Upper lobe of right lung (tissue), 1 donor: ENCODE results near the gene GPHB5. TPM values are rescaled to one million over a fixed set of nuclear protein-coding genes. Genes with fewer than 3 reads are reported as not detected.

ENCODE experiments used
- ATAC-seq: fragments of 200-7000 bp; cut with Tn5 transposase; one replicate; pipeline ENCODE4 v1.9.1; 2020; ENCODE audit warnings: mild to moderate bottlenecking, moderate library complexity
- DNase-seq: peaks from one replicate; pipeline ENCODE4 v3.0.0-alpha.2; 2020
- H3K27ac ChIP-seq: fragments of 200-600 bp; one replicate; pipeline ENCODE4 v1.8.0; 2022
- H3K27me3 ChIP-seq: fragments of 200-600 bp; one replicate; pipeline ENCODE4 v1.8.0; 2022; ENCODE audit warnings: mild to moderate bottlenecking
- H3K36me3 ChIP-seq: fragments of 200-600 bp; one replicate; pipeline ENCODE4 v1.8.0; 2022
- H3K4me1 ChIP-seq: fragments of 200-600 bp; one replicate; pipeline ENCODE4 v1.8.0; 2022
- H3K4me3 ChIP-seq: fragments of 200-600 bp; one replicate; pipeline ENCODE4 v1.8.0; 2022; ENCODE audit warnings: mild to moderate bottlenecking
- H3K9me3 ChIP-seq: fragments of 200-600 bp; one replicate; pipeline ENCODE4 v1.8.0; 2022
- intact Hi-C: fragments of 100-400 bp; cut with DNase I; formaldehyde crosslinking; loops from one replicate; pipeline ENCODE4 v1.11.0; 2022
- total RNA-seq: library from RNA; stranded (reverse); fragmentation: NEBNext Ultra II Directional; extraction: Animal tissue kit (Norgen Biotek cat#: 25700); gene quantifications from one replicate; pipeline ENCODE4 v1.2.1, GENCODE V29; 2021
- TF ChIP-seq, protein P1 (sequence below): fragments of 200-600 bp; IDR thresholded peaks from one replicate; pipeline ENCODE4 v1.8.0; 2022; ENCODE audit warnings: antibody characterized with exemption
- donor health status: DM: no; HTN: yes; CAD: no; lungs with severe emphysema.

GPHB5 gene
- total RNA-seq, 1 donor from 2014 or later: not detected

DNA sequence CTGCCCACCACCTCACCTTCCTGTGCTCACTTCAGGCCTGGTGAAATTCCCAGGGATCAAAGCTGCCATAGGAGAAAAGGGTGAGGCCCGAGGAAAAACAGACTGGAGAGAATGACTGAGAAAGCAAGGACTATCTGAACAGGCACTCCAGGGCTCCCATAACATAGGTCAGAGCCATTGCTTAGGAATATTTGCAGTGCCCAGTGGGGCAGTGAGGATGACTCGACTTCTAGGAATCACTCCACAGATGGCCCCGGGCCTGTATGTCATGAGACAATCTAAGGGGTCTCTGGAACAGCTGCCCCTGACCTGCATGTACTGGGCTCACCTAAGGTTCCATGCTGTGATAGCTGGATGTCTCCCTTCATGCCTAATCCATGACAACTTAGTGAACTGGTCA, 51.6 kb downstream of the GPHB5 start:
- Histone ChIP-seq H3K27me3 (no peaks in the 10 kb centered on the region), H3K9me3 (no peaks in the 10 kb centered on the region), H3K4me1 (no peaks in the 10 kb centered on the region), H3K4me3 (no peak overlapping the region), H3K27ac (no peak overlapping the region), H3K36me3 (no peaks in the 10 kb centered on the region)
- ATAC-seq: no peak
- TF ChIP-seq, protein P1, sequence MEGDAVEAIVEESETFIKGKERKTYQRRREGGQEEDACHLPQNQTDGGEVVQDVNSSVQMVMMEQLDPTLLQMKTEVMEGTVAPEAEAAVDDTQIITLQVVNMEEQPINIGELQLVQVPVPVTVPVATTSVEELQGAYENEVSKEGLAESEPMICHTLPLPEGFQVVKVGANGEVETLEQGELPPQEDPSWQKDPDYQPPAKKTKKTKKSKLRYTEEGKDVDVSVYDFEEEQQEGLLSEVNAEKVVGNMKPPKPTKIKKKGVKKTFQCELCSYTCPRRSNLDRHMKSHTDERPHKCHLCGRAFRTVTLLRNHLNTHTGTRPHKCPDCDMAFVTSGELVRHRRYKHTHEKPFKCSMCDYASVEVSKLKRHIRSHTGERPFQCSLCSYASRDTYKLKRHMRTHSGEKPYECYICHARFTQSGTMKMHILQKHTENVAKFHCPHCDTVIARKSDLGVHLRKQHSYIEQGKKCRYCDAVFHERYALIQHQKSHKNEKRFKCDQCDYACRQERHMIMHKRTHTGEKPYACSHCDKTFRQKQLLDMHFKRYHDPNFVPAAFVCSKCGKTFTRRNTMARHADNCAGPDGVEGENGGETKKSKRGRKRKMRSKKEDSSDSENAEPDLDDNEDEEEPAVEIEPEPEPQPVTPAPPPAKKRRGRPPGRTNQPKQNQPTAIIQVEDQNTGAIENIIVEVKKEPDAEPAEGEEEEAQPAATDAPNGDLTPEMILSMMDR: no peak
- DNase-seq: no peak
- intact Hi-C loops: no loop called here

DNA sequence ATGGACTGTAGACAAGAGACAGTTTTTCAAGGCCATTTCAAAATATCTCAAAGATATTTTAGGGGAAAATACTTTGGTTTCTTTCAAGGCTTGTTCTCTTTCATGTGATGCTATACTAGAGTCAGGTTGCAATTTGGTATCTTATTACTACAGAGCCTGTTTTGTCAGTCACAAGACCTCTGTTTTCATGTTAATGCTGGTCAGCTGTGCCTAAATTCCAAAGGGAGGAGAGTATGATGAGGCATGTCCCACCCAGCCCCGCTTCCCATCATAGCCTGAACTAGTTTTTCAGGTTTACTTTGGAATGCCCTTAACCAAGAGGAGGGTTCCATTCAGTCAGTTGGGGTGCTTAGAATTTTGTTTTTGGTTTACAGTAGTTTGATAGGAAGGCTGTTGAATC, 52.6 kb downstream of the GPHB5 start:
- H3K36me3 ChIP-seq: no peaks in the 10 kb centered on the region
- no peaks in the 10 kb centered on the region for H3K4me1 ChIP-seq
- ATAC-seq (no peak), DNase-seq (no peak)
- H3K4me3 ChIP-seq: no peak overlapping the region
- no peaks in the 10 kb centered on the region for H3K9me3 ChIP-seq
- intact Hi-C loops: no loop called here
- H3K27ac ChIP-seq: no peak overlapping the region
- TF ChIP-seq, protein P1: no peak
- no peaks in the 10 kb centered on the region for H3K27me3 ChIP-seq

Other genes with a start within 250 kb of the GPHB5 start
- 38.6 TPM for gene RHOJ, start 114.5 kb downstream of the GPHB5 start, total RNA-seq
- 46.0 TPM for gene PPP2R5E, start 224.4 kb upstream of the GPHB5 start, total RNA-seq